GM12875 (cell line): ENCODE results near the gene TMEM63C.
A peak's percentile ranks its signal among the peaks of the same experiment; 100 is the strongest.
"Not testable (repeated sequence)": the region's sequence is repeated elsewhere in the genome, so short reads cannot be mapped to it uniquely, and the experiment has no call there.

ENCODE experiments used
- H3K4me3 ChIP-seq: one replicate; pipeline ENCODE4 v1.5.1; 2011; ENCODE audit warnings: low read depth, low read length, control low read depth
- CTCF ChIP-seq: IDR thresholded peaks from 2 replicates; pipeline ENCODE4 v1.5.1; 2011; ENCODE audit warnings: low read depth, mild to moderate bottlenecking, control low read depth, inconsistent platforms, low read length, moderate library complexity, borderline replicate concordance; ENCODE audit not compliant: insufficient read depth

TMEM63C gene

DNA sequence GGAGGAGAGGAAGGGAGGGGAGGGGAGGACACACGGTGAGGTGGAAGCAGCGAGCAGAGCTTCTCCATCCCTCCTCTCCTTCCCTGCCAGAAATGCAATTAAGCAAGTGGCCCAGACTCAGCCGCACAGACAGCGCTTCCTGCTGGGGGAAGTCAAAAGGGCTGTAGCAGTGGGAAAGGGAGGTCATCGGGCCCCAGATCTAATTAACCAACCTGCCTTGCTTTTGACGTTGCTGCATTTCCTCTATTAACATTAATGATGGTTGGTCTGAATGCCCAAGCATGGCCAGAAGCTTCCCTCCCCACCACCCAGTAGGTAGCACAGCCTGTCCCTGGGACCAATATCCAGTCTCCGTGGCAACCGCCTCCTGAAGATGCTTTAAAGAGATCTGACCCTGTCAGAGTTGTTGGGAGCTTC, 94.0 kb downstream of the TMEM63C start:
- TF ChIP-seq CTCF = no peak
- no peak overlapping the region for H3K4me3 ChIP-seq

- TF ChIP-seq CTCF = no peak
Observed at GRCh38 chr14:77276295-77276935, 94.8 kb downstream of the TMEM63C start.

GRCh38 chr14:77276959-77277358, 95.4 kb downstream of the TMEM63C start:
- no peak for TF ChIP-seq CTCF

More at GRCh38 chr14:77276295-77276935, 94.8 kb downstream of the TMEM63C start:
- no peak overlapping the region for H3K4me3 ChIP-seq

DNA sequence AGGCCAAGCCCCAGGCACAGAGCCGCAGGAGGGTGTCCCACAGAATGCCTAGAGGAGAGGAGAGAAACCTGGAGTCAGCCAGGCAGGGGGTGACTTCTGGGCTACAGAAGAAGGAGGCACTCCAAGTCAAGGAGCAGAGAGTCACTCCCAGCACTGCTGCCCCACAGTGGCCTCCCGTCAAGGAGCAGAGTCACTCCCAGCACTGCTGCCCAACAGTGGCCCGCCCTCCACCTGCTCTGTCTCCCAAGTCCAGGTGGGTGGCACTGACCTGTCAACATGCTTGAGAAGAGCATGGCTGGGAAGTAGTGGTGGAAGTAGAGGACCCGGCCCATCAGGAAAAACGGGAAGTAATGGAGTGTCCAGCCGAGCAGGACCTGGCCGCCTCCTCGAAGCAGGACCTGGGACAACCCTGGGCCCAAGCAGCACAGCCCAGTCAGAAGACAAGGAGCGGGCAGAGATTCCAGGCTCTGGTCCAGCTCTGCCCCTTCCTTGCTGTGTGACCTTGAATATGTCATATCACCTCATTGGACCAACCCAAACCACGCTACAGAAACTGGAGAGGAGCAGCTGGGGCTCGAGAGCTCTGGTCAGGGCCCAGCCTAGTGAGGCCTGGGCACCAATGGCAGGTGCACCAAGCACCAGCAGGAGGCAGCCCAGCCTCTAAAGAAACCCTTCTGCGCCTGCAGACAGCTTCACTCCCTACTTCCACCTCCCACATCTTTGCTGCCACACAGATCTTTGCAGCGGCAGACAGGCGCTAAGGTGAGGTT, 97.0 kb downstream of the TMEM63C start:
- TF ChIP-seq CTCF = 0 out of 2 replicates have a peak, but pooled peaks have one; percentile 15
- H3K4me3 ChIP-seq = no peak overlapping the region

More at GRCh38 chr14:77276959-77277358, 95.4 kb downstream of the TMEM63C start:
- no peak overlapping the region for H3K4me3 ChIP-seq

DNA sequence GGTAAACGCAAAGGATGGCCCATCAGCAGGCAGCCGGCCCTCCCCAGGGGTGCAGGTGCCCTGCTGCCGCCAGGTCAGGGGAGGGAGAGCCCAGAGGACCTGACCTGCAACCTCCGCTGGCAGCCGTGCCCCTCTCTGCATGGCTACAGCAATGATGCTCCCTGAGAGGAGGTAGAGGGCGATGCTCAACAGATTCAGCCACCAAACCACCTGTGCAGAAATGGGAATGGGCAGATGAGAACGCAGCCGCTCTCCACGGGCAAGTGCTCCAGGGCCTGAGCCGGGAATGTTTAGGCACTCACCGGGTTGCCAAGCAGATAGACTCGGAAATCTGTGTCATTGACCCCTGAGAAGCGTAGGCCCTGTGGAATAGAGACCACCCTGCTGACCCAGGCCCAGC, 98.1 kb downstream of the TMEM63C start:
- H3K4me3 ChIP-seq = no peak overlapping the region
- no peak for TF ChIP-seq CTCF

DNA sequence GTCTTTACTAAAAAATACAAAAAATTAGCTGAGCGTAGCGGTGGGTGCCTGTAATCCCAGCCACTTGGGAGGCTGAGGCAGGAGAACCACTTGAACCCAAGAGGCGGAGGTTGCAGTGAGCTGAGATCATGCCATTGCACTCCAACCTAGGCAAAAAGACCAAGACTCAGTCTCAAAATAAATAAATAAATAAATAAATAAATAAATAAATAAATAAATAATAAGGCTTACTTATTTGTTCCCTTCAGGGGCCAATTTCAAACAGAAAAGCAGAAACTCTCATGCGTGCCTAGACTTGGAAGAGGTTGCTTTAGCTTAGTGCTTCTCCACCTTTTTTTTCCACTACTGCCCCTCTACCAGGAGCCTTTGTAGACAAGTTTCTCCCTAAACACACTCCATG, 99.3 kb downstream of the TMEM63C start:
- H3K4me3 ChIP-seq = not testable (repeated sequence)

- no peak for TF ChIP-seq CTCF
- H3K4me3 ChIP-seq = no peak overlapping the region
Observed at GRCh38 chr14:77281852-77282410, 100.3 kb downstream of the TMEM63C start.
